GM10266 (cell line): ENCODE results near the gene RUSF1.
A peak's percentile ranks its signal among the peaks of the same experiment; 100 is the strongest.

Source experiments
- DNase-seq: peaks from one replicate; pipeline ENCODE4 v3.0.0; 2012; ENCODE audit errors: extremely low spot score
- TF ChIP-seq, protein P1 (sequence below): IDR thresholded peaks from 2 replicates; pipeline ENCODE4 v1.5.1; 2012; ENCODE audit warnings: mild to moderate bottlenecking, low read depth; ENCODE audit not compliant: control insufficient read depth, insufficient read depth; ENCODE audit errors: missing control alignments

Gene RUSF1

DNA sequence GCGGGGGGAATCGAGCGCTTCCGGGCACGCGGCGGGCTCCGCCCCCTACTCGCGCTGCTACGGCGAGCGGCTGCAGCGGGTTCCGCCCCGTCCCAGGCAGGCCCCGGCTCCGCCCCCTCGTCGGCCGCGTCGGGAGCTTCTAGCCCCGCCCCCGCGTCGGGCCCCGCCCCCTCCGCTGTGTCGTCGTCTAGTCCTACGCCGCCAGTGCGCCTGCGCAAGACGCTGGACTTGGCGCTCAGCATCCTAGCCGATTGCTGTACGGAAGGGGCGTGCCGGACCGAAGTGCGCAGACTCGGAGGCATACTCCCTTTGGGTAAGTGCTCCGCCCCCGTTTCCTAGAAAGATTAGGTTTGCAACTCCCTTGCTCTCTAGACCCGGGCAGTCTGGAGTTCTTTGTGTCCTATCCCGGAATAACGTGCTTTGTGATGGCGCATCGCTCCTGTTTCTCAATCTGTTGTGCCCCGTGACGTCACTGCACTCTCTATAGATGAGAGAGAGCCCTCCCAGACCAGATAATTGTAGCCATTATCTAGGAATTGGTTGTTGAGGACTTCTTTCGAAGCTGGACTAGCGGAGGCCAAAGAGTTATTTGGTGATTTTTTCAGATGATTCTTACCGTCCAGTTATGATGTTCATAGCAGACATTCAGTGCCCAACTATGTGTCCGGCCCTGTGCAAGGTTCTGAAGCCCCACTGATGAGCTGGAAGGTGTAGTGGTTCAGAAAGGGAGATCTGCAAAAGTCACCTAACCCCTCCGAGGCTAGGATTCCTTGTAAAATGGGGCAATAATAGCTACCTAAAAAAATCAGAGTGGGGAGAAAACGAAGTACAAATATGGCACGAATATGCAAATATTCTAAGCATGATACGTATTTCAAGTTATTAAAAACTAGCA lies 48.3 kb downstream of the RUSF1 start:
- TF ChIP-seq, protein P1, sequence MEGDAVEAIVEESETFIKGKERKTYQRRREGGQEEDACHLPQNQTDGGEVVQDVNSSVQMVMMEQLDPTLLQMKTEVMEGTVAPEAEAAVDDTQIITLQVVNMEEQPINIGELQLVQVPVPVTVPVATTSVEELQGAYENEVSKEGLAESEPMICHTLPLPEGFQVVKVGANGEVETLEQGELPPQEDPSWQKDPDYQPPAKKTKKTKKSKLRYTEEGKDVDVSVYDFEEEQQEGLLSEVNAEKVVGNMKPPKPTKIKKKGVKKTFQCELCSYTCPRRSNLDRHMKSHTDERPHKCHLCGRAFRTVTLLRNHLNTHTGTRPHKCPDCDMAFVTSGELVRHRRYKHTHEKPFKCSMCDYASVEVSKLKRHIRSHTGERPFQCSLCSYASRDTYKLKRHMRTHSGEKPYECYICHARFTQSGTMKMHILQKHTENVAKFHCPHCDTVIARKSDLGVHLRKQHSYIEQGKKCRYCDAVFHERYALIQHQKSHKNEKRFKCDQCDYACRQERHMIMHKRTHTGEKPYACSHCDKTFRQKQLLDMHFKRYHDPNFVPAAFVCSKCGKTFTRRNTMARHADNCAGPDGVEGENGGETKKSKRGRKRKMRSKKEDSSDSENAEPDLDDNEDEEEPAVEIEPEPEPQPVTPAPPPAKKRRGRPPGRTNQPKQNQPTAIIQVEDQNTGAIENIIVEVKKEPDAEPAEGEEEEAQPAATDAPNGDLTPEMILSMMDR, result no peak
- DNase-seq, result peak; percentile 99

DNA sequence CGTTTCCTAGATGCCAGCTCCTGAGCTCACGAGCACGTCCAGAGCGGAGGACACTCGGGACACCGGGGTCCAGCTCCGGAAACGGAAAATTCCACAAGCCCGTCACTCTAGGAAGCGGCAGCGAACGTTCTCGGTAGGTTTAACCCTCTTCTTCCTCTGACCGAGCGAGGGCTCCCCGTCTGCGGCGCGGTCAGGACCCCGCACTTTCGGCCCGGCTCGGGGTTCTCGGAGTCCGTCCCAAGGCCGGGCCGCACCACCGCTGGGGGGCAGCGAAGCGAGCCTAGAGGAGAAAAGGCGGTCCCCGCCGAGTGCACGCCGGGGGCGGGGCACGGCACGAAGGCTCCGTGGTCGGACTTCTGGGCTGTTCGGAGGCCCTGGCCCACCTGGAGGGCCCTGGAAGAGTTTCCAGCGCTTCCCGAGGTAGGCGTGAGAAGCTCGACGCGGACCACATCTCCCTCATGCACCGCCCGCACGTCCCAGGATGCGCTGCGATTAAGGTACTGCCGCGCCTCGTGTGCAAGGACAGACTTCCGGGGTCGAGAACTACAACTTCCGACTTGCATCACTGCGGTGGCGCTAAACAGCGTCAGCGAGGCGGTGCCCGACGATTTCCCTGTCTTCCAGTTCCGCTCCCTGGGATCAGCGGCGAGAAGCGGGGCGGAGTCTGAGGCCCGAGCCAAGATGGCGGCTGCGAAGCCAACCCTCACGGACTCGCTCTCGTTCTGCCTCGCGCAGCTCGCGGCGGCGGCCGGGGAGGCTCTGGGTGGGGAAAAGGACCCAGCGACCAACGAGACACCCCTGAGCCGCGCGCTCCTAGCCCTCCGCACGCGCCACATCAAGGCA lies 49.1 kb downstream of the RUSF1 start, which contains the start of gene ARMC5:
TSS of gene ARMC5 (plus strand) at position 658 of the 843 bp plus-strand sequence. CDS start at position 682, 24 bp downstream.
- TF ChIP-seq, protein P1, result peak; percentile 83
- peak; percentile 88 for DNase-seq

DNA sequence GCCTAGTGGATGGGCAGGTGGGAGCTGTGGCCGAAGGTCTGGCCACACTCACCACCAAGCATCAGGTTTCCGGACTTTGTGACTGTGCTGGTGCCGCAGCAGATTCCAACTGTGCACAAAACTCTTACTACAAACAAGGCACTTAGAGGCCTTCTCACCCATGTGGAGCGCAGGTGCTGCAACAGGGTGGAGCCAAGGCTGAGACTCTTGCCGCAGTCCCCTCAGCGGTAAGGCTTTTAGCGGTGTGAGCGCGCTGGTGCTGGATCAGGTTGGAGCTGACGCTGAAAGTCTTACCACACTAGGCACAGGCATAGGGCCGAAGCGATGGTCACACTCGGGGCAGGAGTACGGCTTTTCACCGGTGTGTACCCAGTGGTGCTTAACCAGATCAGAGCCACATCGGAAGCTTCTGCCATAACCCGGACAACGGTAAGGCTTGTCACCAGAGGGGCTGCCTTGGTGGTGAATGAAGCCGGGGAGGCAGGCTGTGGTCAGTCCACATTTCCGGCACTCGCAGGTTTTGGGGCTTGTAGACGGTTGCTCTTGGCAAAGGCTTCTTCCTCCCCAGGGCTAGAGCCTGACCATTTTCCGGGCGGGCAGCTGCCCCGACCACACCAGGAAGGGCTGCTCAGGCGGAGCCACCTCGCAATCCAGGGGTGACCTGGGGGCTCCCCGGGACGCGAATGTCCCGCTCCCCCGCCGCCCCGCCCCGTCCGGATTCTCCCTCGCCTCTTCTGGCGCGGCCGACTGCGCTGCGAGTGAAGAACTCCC lies 49.9 kb downstream of the RUSF1 start:
- no peak for DNase-seq
- TF ChIP-seq, protein P1, result no peak

DNA sequence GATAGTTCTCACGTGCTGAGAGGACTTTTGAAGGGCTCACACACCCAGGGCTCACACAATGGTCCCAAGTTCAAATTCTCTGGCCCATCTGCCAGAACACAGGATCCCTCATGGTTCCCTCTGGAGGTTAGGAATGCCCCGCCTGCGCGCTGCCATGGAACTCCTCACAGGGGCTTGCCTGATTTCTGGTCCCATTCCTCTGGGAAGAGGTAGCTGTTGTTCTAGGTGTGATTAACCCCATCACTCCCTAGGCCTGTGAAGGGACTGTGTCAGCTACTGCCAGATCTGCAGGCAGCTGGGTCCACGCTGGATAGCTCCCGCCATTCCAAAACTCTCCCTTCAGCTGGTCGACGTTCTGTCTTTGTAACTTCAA lies 51.2 kb downstream of the RUSF1 start:
- no peak for DNase-seq
- TF ChIP-seq, protein P1, result no peak

DNA sequence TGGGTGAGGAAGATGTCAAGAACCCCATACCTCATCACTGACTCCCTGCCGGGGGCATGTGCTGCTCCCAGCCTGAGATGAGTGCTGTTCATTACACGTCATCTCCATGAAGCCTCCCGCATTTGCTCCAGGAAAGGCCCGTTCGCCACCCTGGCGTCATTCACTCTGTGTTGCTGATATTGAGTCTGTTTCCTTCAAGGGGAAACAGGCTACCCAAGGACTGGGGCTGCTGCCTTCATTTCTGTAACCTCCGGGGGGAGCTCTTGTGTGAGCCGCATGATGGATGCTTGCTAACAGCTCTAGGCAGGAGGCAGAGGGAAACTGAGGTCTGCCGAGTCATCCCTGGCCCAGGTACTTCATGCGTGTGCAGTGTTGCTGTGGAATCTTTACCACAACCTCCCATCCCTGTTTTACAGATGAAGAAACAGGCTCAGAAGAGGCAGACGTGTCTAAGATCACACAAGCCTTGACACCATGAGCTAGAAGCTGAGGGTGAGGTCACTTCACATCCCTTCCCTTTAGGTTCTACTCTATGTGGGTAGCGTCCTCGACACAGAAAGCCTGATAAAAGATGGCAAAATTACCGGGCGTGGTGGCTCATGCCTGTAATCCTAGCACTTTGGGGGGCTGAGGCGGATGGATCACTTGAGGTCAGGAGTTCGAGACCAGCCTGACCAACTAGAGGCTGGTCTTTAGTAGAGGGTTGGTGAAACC lies 52.4 kb downstream of the RUSF1 start:
- DNase-seq, result no peak
- TF ChIP-seq, protein P1, result peak; percentile 46
